HG03064 (cell line): Measurements from ENCODE around the gene RSRC1.
A peak's percentile ranks its signal among the peaks of the same experiment; 100 is the strongest.
"Not testable (repeated sequence)": the region's sequence is repeated elsewhere in the genome, so short reads cannot be mapped to it uniquely, and the experiment has no call there.

Experiments used
- ATAC-seq: cut with Tn5 transposase; IDR thresholded peaks from one replicate; pipeline ENCODE4 v1.9.1; 2021; ENCODE audit warnings: low read depth; ENCODE audit not compliant: unreplicated experiment

The RSRC1 gene

DNA sequence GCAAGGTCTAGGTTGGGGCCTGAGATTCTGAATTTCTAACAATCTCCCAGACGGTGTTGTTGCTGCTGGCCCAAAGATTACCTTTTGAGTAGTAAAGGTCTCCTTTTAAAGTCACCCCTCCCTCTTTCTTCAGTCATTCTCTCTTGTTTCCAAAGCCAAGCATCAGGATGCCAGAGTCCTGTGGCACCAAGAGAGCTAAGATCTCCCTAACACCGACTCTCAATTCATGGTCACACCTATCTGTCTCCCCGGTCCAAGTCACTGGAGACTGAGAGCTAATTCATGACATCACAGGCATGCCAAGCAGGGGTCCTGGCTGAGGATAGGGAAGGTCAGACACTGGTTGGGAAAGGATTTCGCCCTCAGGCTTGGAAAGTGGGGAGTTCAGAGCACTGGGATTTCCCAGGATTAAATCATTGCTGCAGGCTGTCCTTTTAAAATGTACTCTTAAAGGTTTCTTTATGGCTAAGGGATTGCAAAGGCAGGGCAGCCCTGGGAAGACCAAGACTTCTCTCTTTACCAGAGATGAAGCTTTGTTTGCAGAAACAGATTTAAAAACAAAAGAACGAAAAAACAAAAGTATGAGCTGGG lies 11.0 kb upstream of the RSRC1 start:
- no peak for ATAC-seq

DNA sequence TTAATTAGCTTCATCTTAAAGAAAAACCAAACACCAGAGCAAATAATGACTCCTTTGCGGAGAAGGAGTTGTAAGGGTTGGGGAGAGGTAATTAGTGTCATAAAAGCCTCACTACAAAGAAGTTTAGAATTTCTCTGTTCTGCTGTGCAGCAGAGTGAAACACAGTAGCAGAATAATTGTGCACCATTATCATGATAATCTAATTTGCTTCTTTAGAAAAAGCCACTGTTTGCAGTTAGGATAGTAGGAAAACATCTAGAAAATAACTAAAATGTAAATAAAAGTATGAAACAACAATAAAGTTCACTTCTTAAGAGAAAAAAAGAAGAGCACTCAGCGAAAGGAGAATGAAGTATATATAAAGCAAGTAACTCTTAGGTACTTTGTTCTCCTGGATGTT lies 9.2 kb upstream of the RSRC1 start:
- no peak for ATAC-seq

DNA sequence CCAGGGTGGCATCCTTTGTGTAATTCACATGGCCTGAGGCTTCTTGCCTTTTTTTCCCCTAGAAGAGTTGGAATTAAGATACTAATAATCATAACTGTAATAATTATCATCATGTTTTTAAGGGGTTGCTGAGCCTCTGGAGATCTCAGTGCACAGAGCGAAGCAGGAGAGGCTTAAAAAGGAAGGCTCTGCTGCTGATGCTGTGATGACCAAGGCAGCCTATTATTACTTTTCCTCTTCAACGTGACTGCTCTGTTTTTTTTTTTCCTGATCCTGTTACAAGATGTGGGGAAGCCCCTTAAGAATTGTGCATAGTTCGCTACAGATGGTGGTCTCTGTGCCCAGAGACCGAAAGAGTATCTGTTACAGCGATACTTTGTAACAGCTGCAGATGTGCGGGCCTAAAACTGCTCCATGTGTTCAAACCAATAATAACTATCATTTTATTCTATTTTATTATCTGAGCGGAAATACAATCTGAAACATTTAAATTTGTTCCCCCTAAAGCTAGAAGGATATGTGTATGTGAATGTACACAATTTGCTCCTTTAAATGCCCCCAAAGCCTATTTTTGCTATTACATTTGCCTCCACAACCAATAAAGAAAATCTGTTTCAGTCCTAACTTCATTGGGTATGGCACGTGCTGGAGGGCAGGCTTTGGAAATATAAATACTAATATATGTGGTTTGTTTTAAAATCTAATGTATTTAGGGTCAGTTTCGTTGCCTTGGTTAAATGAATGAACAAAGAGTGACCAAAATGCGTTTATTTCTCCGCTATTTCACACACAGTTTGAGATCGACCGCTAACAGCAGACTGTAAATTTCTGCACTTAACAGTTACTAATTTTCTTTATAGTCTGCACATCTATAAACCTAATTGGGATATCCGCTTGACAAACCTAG lies 8.3 kb upstream of the RSRC1 start:
- ATAC-seq: no peak

DNA sequence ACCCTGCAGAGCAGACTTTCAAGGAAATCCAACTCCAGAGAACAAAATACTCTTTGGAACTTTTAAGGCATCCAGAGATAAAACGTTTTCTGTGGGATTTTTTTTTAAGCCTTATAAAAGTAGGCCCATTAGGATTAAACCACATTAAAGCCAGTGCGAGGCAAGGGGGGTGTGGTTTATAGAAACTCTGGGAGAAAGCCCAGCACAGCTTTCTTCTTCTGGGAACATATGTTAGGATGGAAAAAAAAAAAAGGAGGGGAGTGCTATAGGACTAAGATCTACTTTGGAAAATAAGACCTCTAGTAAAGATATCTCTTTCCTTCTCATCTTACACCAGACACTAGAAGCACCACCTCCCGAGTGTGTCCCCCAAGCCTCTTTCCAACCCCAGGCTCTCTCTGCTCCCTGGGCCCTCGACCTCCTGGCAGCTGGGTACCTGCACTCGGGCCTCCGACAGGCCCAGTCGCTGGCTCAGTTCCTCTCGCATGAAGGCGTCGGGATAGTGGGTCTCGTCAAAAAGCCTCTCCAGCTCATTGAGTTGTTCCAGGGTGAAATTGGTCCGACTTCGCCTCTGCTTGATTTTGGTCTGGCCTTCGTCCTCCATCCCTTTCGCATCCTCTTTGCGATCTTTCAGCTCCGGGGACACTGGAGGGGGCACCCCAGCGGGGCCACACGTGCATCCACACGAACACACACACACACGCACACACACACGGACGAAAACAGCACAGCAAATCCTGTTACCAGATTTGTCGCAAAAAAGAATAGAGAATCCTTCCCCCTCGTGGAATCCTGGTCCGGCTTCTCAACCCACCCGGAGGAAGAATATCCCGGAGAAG lies 7.4 kb upstream of the RSRC1 start:
- no peak for ATAC-seq

DNA sequence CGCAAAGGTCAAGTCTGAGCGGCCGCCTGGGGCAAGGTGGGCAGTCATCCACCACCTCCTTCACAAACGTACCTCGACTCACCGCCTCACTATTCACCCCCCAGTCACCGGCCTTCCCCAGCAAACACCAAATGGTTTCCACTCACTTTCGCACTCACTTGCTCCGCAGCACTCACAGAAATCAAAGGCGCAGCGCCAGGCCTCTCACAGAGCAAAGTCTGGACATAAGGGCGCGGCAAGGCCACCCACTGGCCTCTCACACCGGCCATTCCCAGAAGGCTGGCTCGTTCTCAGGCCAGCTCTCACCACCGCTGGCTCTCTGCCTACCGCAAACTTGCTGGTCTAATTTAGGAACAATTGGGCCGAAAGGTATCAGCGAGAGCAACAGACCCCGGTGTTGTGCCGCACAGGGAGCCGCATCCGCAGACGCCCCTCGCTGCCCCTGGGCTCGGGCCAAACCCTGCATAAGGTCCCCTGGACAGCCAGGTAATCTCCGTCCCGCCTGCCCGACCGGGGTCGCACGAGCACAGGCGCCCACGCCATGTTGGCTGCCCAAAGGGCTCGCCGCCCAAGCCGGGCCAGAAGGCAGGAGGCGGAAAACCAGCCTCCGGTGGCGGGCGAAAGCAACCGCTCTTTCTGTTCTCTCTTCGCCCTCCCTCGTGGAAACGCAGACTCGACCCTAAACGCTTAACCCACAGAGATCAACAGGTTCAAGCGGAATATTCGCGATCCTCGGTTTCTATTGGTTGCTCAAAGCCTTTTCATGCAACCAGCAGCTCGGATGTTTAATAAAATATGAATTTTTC lies 6.6 kb upstream of the RSRC1 start:
- ATAC-seq: no peak

DNA sequence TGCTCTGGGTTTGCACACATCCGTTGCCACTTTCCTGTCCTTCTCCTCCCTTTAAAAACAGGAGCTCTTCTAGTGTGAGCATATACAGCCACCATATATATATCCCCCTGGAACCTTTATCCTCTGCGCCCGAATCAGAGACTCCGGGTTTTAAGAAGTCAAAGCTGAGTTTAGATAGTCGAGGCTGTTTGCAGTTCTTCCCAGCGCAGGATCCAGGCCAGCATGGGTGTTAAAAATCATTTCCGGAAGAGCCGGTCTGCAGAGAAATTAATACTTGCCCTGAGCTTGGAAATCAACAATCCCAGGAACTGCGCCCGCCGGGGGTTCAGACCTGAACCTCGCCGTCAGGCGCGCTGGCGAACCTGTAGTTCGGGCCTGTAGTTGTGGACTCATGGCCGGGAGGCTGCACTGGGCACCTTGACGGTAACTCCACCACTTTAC lies 6.0 kb upstream of the RSRC1 start:
- ATAC-seq: no peak

DNA sequence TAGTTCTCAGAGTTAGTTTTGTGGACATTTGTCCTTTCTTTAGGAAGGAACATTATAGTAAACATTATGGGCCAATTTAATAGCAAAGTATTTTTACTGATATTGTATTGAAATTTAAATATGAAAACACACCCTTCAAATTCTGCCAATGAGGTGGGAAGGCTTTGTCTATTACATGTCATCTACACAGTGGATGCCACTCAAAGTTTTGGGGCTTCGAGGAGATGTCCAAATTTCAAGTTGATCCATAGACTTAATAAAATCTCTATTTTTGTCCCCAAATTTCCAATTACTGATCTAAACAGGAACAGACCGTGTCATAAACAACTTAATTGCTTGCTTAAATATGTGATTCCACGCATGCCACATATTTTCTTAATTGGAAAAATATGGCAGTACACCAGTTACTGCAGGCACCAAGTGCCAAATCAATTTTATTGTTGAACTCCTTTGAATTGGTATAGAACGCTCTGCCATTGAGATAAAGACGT lies 5.4 kb upstream of the RSRC1 start:
- ATAC-seq: no peak

DNA sequence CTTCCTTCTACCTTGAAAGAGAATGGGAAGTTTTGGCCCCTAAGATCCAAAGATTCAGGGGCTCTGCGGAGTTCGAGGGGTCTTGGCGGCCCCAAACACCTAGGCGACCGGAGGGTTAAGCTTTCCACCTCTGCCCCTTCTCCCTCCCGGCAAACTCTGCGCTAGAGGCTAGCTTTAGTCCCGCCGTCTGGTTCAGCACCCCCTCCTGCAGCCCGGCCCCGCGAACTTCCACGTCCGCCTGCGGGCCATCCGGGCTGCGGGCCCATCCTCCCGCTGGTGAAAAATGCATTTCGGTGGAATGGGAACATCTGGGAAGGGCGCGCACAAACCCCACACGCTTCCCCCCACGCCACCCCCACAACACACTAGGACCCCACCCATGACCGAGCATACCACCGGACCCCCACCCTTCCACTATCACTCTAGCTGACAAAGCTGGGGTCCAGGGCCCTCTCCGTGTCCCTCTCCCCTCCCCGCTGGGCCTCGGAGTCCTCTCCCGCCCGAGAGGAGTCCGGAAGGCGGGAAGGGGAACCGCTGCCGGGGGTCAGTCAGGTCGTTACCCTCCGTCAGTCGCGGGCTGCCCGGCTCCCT lies 4.7 kb upstream of the RSRC1 start:
- ATAC-seq: no peak

DNA sequence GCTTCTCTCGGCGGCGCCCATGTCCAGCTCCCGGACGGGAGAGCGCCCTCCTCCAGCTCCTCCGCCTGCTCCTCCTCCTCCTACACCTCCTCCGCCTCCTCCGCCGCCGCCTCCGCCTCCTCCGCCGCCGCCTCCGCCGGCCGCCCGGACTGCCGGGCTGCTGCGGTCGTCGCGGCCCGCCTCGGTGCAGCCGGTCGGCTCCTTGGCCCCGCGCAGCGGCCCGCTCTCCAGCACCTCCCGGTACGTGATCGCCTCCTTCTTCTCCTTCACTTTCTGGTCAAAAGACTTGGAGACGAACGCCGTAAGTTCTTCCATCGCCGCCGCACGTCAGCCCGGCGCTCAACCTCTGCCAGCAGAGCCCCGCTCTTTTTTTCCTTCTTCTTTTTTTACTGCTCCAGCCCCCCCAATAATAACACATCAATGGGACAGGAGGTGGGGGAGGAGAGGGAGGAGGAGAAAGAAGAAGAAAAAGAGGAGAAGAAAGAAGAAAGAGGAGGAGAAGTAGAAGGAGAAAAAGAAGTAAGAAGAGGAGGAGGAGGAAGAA lies 4.1 kb upstream of the RSRC1 start:
- ATAC-seq: no peak

DNA sequence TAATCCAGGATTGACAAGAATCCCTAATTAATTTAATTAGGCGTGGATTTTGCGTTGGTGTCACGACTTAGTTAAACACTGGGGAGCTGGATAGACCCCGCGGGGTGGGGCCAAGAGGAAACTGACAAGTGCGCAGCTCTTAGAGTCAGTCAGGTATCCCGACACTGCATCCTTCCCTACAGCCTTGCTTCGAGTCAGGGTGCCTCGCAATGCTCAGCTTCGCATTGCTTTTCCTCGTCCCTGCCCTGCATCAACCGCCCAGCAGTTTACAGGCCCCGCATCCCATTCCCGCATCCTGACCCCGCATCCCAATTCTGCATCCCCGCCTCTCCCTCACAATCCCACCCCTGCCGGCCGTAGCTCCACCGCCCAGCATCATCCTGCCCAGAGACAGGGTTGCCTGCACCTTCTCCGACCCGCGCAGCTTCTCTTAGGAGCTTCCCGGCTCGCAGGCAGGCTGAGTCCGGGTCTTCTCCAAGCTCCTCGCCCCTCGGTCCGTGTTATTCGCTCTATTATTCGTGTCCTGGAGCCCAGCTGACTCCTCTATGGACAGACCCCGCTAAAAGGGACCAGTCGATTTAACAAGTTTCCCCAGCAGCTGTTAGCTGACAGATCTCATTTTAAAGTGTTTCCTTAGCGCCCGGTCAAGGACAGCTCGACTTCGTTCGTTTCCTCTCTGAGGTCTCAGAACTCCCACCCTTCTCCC lies 3.0 kb upstream of the RSRC1 start:
- ATAC-seq: no peak

DNA sequence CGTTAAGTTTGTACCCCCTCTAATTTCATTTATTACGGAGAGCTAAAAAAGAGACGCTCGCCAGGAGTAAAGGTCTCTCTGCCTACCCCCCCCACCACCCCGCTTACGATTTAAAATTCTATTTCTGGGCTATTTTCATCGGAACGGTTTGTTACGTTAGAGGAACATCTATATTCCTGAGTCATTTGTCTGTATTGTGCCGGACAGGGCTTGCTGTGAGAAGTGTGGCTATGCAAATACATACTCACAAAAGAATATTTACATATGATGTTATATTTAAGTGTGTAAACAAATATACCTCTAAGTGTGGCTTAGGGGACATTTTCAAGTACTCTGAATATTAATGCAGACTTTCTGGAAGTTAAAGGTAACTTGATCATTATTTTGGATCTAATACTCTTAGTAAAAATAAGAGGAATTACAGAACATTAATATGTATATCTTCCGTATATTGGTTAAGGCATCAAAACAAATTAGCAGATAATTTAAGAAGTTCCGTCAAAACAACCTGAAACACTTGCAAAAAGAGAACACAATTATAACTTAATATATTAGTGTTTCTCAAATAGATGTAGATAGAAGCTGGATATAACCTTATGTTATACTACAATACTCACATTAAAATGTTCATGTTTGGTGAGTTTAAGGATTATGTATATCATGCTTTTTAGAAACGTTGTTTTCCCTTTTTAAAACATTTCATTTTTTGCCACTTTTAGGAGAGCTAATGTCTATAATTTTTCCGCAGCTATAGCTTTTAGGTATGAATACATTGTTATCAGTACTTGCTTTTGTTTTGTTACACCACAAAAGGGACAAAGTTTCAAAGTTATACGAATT lies 2.1 kb upstream of the RSRC1 start:
- no peak for ATAC-seq

DNA sequence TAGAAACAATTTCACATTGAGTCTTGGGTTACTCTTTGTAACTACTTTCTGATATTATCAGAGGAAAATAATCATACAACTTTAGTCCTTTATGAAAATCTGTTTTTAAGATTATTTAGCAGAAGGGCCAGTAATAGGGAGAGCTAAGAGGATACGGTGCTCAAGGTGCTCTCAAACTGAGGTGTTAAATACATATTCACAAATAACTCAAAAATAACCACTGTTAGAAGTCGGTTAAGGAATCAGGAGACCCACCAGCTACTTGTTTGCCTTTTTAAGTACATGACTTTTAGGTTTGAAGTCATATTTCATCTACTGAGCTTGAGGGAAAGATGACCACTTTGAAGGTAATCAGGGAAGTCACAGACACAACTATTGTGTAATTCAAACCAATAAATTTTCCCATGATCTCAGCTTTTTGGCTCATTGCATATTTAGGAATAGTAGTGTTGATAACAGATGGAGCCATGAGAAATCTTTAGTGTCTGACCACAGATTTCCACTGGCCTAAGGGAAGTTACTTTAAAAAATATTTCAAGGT lies 1.4 kb upstream of the RSRC1 start:
- no peak for ATAC-seq

DNA sequence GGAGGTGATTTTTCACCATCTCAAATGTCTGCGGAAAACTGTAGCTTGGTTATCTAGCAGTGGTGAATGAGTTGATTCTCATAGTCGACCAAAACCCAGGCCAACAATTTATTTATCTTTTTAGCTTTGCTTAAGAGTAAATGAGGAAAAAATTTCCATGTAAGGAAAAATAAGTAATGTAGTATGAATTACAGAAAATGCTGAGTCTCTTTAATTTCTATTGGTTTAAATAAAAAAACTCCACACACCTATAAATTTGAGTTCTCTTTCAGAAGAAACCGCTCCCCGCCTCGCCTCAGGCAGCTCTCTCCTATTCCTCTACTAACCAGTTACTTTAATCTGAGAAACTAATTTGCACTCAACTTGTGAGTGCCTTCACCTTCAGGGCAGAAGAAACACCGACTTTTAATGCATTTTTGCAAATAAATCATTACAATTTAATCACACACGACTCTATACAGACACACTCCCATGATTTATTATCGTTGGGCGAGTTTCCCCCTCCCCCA lies 540 bp upstream of the RSRC1 start:
- ATAC-seq: peak; percentile 2

DNA sequence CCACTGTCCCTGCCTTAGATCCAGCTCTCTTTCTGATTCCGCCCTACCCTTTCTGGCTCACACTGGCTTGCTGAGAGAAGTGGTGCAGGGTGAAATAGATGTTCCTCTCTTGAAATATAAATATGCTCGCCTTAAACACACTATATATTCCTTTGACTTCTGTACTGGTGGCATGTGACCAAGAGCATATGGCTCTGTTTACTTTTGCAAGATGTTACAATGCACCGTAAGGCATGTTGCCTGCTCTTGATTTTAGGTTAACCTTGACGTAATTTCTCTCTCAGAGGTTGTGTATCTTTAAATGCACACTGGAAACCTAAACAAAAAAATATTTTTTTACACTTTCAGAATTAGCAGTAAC lies 749 bp downstream of the RSRC1 start:
- ATAC-seq: no peak

DNA sequence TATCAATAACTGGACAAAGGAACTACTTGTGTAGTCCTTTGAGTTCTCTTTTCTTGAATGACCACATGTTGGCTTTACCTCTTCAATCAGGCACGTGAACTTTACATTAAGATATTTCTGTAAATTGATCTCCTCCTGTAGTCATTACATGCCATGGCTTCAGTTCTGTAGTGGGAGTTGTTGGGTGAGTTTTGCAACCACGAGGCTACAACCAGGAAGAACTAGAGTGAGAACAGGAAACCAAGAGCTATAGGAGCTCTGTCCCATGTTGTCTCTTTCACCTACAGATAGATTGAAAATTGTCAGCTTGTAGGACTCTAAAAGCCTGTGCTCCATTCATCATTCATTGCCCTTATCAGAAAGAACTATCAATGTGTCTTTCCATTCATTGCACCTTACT lies 2.0 kb downstream of the RSRC1 start:
- no peak for ATAC-seq

DNA sequence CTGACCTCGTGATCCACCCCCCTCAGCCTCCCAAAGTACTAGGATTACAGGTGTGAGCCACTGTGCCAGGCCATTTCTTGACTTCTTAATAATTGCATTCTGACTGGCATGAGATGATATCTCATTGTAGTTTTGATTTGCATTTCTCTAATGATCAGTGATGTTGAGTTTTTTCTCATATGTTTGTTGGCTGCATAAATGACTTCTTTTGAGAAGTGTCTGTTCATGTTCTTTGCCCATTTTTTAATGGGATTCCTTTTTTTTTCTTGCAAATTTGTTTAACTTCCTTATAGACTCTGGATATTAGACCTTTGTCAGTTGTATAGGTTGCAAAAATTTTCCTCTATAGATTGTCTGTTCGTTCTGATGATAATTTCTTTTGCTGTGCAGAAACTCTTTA lies 3.7 kb downstream of the RSRC1 start:
- ATAC-seq: not testable (repeated sequence)

DNA sequence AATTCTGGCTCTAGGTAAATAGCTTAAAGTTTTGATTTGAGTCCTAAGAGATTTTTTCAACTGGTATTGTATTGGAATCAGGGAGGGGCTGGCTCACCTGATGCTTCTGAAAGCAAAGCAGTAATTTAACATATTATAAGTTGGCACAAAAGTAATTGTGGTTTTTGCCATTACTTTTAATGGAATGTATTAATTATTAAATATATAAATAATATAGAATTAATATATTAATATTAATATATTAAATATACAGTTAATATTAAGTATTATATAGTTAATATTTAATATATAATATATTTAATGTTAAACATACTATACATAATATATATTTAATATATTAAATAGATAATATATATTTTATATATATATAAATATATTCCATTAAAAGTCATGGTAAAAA lies 10.4 kb downstream of the RSRC1 start:
- no peak for ATAC-seq

DNA sequence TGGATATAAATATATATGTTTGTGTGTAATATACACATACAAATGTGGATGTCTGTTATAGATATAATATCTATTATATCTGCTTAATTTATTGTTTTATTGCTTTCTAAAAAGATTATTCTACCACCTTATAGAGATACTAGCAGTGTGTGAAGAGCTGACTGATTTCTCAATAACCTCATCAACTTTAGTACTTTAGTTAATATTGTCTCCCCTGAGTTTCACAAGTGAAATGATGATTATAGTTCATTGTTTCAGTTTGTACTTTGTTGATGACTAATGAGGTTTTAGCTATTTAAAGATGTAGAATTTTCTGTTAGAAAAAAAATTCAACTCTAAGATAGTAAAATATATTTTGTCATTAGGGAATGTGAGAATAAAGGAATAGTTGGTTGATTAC lies 11.4 kb downstream of the RSRC1 start:
- peak; percentile 93 for ATAC-seq
